ENCODE results near the gene SMCO1.
"Not testable (repeated sequence)": the region's sequence is repeated elsewhere in the genome, so short reads cannot be mapped to it uniquely, and the experiment has no call there.

The SMCO1 gene

DNA sequence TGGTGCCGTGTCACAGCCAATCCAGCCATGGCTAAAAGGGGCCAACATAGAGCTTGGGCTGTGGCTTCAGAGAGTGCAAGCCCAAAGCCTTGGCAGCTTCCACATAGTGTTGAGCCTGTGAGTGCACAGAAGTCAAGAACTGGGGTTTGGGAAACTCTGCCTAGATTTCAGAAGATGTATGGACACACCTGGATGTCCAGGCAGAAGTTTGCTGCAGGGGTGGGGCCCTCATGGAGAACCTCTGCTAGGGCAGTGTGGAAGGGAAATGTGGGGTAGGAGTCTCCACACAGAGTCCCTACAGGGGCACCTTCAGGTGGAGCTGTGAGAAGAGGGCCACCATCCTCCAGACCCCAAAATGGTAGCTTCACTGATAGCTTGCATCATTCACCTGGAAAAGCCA lies 34.2 kb upstream of the SMCO1 start:
- H3K36me3 ChIP-seq (ENCODE audit: control insufficient read depth in 2 of 2, insufficient read depth in 1 of 2, low read length in 2 of 2); H3K9me3 ChIP-seq (ENCODE audit: control insufficient read depth, insufficient read depth, low read depth, low read length); H3K4me3 ChIP-seq (ENCODE audit: low read depth, low read length); POLR2A ChIA-PET; CTCF ChIA-PET; H3K4me1 ChIP-seq (ENCODE audit: control insufficient read depth, insufficient read depth, low read length); H3K27ac ChIP-seq (ENCODE audit: extremely low read depth, low read depth, low read length): not testable (repeated sequence)
- TF ChIP-seq, protein P1, sequence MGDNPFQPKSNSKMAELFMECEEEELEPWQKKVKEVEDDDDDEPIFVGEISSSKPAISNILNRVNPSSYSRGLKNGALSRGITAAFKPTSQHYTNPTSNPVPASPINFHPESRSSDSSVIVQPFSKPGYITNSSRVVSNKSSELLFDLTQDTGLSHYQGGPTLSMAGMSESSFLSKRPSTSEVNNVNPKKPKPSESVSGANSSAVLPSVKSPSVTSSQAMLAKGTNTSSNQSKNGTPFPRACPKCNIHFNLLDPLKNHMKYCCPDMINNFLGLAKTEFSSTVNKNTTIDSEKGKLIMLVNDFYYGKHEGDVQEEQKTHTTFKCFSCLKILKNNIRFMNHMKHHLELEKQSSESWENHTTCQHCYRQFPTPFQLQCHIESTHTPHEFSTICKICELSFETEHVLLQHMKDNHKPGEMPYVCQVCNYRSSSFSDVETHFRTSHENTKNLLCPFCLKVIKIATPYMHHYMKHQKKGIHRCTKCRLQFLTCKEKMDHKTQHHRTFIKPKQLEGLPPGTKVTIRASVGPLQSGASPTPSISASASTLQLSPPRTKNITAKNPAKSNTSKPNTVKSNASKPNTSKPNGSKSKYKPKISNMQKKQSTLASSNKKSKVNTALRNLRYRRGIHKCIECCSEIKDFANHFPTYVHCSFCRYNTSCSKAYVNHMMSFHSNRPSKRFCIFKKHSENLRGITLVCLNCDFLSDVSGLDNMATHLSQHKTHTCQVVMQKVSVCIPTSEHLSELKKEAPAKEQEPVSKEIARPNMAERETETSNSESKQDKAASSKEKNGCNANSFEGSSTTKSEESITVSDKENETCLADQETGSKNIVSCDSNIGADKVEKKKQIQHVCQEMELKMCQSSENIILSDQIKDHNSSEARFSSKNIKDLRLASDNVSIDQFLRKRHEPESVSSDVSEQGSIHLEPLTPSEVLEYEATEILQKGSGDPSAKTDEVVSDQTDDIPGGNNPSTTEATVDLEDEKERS (tag by site-specific recombination; IDR thresholded peaks at IDR 0.05) = 0 out of 2 replicates have a peak, but pooled peaks have one; percentile 28

DNA sequence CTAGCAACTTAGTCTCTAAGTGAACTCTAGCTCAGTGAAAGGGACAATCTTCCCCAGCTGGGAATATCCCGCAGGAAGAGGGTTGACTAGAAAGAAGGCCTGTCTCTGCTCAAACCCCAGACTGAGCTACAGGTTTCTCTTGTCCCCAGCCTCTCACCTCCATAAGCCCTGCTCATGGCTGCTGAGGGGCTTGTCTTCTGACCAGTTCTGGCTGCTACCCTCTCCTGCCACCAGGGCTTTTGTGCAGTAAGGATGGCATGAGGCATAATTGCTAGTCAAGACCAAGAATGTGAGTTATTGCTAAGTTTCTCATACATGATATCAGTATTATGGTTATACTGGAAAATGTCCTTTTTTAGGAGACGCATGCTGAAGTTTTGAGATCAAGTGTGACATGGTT lies 31.9 kb upstream of the SMCO1 start:
- H3K4me1 ChIP-seq (ENCODE audit: control insufficient read depth, insufficient read depth, low read length) = no peaks in the 10 kb centered on the region
- TF ChIP-seq ZNF324 (tag by site-specific recombination; IDR thresholded peaks at IDR 0.05) = no peak
- no peak for TF ChIP-seq ZNF658 (tag by site-specific recombination; IDR thresholded peaks at IDR 0.05)
- no peak for TF ChIP-seq ZNF791 (tag by site-specific recombination; IDR thresholded peaks at IDR 0.05)
- no peak for TF ChIP-seq KLF7 (tag by site-specific recombination; IDR thresholded peaks at IDR 0.05; ENCODE audit: borderline replicate concordance)
- TF ChIP-seq ZNF157 (tag by site-specific recombination; IDR thresholded peaks at IDR 0.05) = no peak
- TF ChIP-seq ZNF391 (tag by site-specific recombination; IDR thresholded peaks at IDR 0.05; ENCODE audit: borderline replicate concordance, low read depth) = no peak
- TF ChIP-seq, protein P2, sequence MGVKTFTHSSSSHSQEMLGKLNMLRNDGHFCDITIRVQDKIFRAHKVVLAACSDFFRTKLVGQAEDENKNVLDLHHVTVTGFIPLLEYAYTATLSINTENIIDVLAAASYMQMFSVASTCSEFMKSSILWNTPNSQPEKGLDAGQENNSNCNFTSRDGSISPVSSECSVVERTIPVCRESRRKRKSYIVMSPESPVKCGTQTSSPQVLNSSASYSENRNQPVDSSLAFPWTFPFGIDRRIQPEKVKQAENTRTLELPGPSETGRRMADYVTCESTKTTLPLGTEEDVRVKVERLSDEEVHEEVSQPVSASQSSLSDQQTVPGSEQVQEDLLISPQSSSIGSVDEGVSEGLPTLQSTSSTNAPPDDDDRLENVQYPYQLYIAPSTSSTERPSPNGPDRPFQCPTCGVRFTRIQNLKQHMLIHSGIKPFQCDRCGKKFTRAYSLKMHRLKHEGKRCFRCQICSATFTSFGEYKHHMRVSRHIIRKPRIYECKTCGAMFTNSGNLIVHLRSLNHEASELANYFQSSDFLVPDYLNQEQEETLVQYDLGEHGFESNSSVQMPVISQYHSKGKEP (tag by site-specific recombination; IDR thresholded peaks at IDR 0.05) = no peak
- no peak for TF ChIP-seq ZNF140 (tag by site-specific recombination; IDR thresholded peaks at IDR 0.05)
- TF ChIP-seq ZNF560 (tag by site-specific recombination; IDR thresholded peaks at IDR 0.05; ENCODE audit: borderline replicate concordance) = no peak
- TF ChIP-seq GLIS2 (tag by site-specific recombination; IDR thresholded peaks at IDR 0.05) = no peak
- no peak for TF ChIP-seq ZNF239 (tag by site-specific recombination; IDR thresholded peaks at IDR 0.05)
- TF ChIP-seq, protein P3, sequence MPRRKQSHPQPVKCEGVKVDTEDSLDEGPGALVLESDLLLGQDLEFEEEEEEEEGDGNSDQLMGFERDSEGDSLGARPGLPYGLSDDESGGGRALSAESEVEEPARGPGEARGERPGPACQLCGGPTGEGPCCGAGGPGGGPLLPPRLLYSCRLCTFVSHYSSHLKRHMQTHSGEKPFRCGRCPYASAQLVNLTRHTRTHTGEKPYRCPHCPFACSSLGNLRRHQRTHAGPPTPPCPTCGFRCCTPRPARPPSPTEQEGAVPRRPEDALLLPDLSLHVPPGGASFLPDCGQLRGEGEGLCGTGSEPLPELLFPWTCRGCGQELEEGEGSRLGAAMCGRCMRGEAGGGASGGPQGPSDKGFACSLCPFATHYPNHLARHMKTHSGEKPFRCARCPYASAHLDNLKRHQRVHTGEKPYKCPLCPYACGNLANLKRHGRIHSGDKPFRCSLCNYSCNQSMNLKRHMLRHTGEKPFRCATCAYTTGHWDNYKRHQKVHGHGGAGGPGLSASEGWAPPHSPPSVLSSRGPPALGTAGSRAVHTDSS (tag by site-specific recombination; IDR thresholded peaks at IDR 0.05) = no peak
- no peak for TF ChIP-seq ZNF10 (tag by site-specific recombination; IDR thresholded peaks at IDR 0.05)
- no peak for TF ChIP-seq ZNF600 (tag by site-specific recombination; IDR thresholded peaks at IDR 0.05)
- ChIA-PET CTCF (interaction anchor here (0.6 kb wide), 1 partner anchor 38 kb away, joined by 6 read pairs; no protein-coding TSS in a partner anchor), POLR2A (interaction anchor here (0.7 kb wide), 1 partner anchor 21 kb away, joined by 3 read pairs; the partner anchor contains the start of genes FBXO45 and WDR53)
- no peak overlapping the region for H3K27ac ChIP-seq (ENCODE audit: extremely low read depth, low read depth, low read length)
- no peaks in the 10 kb centered on the region for H3K36me3 ChIP-seq (ENCODE audit: control insufficient read depth in 2 of 2, insufficient read depth in 1 of 2, low read length in 2 of 2)
- H3K4me3 ChIP-seq (ENCODE audit: low read depth, low read length) = no peak overlapping the region
- no peaks in the 10 kb centered on the region for H3K9me3 ChIP-seq (ENCODE audit: control insufficient read depth, insufficient read depth, low read depth, low read length)

DNA sequence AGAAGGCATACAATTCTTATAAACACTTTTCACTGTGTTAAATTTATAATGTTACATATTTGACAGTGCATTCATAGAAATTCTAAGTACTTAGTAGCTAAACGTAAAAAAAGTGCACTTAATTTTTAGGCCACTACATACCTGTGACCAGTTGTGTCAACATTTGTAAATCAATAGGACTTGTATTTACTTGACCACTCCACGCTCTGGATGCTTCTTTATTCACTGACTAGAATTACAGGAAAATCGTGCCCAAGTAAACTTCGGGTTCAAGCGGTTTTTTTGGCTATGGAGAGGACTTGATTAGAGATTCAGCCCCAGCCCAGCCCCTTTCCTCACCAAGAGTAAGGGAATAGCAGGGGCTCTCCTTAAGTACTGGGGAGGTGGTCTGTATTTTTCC lies 31.4 kb upstream of the SMCO1 start:
- no peaks in the 10 kb centered on the region for H3K36me3 ChIP-seq (ENCODE audit: control insufficient read depth in 2 of 2, insufficient read depth in 1 of 2, low read length in 2 of 2)
- H3K27ac ChIP-seq (ENCODE audit: extremely low read depth, low read depth, low read length) = no peak overlapping the region
- no peaks in the 10 kb centered on the region for H3K9me3 ChIP-seq (ENCODE audit: control insufficient read depth, insufficient read depth, low read depth, low read length)
- ChIA-PET CTCF (no interaction called here), POLR2A (no interaction called here)
- H3K4me3 ChIP-seq (ENCODE audit: low read depth, low read length) = no peak overlapping the region
- no peaks in the 10 kb centered on the region for H3K4me1 ChIP-seq (ENCODE audit: control insufficient read depth, insufficient read depth, low read length)
- TF ChIP-seq ZNF623 (tag by site-specific recombination; IDR thresholded peaks at IDR 0.05) (no peak), ZNF785 (tag by site-specific recombination; IDR thresholded peaks at IDR 0.05) (no peak), ZBTB1 (tag by site-specific recombination; IDR thresholded peaks at IDR 0.05) (no peak), ZNF544 (tag by site-specific recombination; IDR thresholded peaks at IDR 0.05) (no peak), ZNF19 (tag by site-specific recombination; IDR thresholded peaks at IDR 0.05; ENCODE audit: low read depth) (no peak), ZNF37A (tag by site-specific recombination; IDR thresholded peaks at IDR 0.05) (no peak), MYNN (tag by site-specific recombination; IDR thresholded peaks at IDR 0.05; ENCODE audit: borderline replicate concordance) (no peak)
- TF ChIP-seq, protein P4, sequence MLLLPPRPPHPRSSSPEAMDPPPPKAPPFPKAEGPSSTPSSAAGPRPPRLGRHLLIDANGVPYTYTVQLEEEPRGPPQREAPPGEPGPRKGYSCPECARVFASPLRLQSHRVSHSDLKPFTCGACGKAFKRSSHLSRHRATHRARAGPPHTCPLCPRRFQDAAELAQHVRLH (tag by site-specific recombination; IDR thresholded peaks at IDR 0.05) = no peak
- TF ChIP-seq, protein P5, sequence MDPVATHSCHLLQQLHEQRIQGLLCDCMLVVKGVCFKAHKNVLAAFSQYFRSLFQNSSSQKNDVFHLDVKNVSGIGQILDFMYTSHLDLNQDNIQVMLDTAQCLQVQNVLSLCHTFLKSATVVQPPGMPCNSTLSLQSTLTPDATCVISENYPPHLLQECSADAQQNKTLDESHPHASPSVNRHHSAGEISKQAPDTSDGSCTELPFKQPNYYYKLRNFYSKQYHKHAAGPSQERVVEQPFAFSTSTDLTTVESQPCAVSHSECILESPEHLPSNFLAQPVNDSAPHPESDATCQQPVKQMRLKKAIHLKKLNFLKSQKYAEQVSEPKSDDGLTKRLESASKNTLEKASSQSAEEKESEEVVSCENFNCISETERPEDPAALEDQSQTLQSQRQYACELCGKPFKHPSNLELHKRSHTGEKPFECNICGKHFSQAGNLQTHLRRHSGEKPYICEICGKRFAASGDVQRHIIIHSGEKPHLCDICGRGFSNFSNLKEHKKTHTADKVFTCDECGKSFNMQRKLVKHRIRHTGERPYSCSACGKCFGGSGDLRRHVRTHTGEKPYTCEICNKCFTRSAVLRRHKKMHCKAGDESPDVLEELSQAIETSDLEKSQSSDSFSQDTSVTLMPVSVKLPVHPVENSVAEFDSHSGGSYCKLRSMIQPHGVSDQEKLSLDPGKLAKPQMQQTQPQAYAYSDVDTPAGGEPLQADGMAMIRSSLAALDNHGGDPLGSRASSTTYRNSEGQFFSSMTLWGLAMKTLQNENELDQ (tag by site-specific recombination; IDR thresholded peaks at IDR 0.05; ENCODE audit: low read depth) = no peak
